Myocyte (in vitro differentiated cells): ENCODE results near the gene HSDL2. TPM values are rescaled to one million over a fixed set of nuclear protein-coding genes. Genes with fewer than 3 reads are reported as not detected.
"Not testable (repeated sequence)": the region's sequence is repeated elsewhere in the genome, so short reads cannot be mapped to it uniquely, and the experiment has no call there.

Experiments
- DNase-seq: peaks from one replicate; pipeline ENCODE4 v3.0.0-alpha.2; 2012; ENCODE audit warnings: low read depth
- total RNA-seq: library from RNA; depleted of rRNA; stranded (reverse); fragments of >200 nt; gene quantifications from 2 replicates; pipeline ENCODE4 v1.2.3, GENCODE V29; 2014

The HSDL2 gene
- total RNA-seq, 1 donor from 2014 or later: 58.5 TPM

DNA sequence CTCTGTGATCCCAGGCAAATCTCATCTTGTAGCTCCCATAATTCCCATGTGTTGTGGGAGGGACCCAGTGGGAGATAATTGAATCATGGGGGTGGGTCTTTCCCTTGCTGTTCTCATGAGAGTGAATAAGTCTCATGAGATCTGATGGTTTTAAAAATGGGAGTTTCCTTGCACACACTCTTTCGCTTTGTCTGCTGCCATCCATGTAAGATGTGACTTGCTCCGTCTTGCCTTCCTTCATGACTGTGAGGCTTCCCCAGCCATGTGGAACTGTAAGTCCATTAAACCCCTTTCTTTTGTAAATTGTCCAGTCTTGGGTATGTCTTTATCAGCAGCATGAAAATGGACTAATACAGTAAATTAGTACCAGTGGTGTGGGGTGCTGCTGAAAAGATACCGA, 14.7 kb upstream of the HSDL2 start:
- DNase-seq: not testable (repeated sequence)

DNA sequence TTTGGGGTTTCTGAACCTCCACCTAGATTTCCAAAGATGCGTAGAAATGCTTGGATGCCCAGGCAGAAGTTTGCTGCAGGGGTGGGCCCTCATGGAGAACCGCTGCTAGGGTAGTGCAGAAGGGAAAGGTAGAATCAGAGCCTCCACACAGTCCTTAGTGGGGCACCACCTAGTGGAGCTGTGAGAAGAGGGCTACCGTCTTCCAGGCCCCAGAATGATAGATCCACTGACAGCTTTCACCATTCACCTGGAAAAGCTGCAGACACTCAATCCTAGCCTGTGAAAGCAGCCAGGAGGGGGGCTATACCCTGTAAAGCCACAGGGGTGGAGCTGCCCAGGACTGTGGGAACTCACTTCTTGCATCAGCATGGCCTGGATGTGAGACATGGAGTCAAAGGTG, 13.3 kb upstream of the HSDL2 start:
- DNase-seq: no peak

DNA sequence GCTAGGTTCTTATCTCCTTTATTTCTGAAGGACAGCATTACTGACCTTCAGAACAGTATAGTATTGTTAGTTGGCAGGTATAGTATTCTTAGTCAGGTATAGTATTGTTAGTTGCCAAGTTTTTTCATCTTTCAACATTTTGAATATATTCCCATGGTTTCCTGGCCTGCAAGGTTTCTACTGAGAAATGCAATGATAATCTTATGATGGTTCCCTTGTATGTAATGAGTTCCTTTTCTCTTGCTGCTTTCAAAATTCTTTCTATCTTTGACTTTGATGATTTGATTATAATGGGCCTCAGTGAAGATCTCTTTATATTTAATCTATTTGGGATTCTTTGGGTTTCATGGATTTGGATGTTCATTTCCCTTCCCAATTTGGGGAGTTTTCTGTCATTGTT, 12.4 kb upstream of the HSDL2 start:
- DNase-seq: no peak

DNA sequence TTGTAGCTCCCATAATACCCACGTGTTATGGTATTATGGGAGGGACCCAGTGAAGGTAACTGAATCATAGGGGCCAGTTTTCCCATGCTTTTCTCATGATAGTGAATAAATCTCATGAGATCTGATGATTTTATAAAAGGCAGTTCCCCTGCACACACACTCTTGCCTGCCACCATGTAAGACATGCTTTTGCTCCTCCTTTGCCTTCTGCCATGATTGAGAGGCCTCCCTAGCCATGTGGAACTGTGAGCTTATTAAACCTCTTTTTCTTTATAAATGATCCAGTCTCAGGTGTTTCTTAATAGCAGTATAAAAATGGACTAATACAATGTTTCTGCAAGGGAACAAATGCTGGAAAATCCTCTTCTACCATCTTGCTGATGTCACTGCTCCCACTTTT, 10.1 kb upstream of the HSDL2 start:
- no peak for DNase-seq

DNA sequence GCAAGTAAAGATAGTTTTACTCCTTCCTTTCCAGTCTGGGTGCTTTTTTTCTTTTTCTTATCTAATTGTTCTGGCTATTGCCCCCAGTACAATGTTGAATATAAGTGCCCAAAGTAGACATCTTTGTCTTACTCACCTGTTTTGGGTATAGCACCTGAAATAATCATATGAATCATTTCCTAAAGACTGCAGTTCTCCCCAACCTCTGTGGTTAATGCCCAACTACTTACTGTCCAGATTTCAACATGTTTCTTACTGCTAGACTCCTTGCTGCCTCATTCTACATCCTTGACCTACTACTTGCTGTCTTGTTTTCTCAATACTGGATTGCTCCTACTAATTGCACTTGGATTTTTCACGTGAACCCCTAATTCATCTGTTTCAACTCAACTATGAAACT, 8.8 kb upstream of the HSDL2 start:
- DNase-seq: no peak

DNA sequence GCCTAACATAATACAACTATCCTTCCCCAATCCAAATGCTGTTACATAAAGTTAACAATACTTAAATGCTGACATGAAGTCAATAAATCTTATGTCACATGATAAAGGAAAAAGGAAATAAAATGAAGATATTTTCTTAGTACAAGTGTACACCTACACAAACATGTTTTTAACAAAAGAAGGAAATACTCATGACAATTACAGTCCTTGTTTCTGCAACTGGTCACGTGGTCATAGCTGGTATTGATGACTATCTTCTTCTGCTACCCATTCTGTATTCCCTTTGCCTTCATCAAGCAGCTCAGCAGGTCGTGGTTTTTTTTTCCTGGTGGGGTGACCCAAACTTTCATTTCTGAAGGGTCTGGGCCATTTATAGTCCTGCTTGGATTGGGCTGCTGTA, 6.2 kb upstream of the HSDL2 start:
- not testable (repeated sequence) for DNase-seq

DNA sequence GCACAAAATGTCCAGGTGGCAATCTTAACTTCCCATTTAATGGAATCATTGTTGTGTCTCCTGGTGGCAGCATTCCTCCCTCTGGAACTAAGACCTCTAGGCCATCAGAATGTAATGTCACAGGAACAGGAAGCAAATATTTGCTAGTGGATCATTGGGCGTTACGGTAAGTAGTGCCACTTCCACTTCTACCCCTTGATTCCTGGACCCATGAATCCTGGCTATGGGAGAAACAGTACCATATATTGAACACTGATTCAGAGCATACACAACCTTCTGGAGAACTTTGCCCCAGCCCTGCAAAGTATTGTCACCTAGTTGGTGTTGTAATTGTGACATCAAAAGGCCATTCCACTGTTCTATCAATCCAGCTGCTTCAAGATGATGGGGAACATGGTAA, 5.7 kb upstream of the HSDL2 start:
- not testable (repeated sequence) for DNase-seq

DNA sequence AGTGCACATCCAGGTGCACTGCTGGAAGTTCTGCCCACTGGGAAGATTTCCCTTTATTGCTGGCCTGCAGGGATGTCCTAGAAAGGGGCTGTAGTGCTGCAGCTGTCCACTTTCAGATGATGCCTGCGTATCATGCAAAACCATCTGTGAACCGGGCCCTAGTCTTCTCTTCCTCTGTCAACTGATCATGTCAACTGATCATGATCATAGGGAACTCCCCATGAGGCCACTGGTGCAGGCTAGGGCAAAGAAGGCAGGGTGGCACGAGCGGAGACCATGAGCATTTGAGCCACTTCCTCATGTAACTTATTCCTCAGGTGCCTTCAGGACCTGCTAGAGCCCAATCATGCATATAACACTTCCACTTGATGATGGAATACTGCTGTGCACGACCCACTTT, 4.5 kb upstream of the HSDL2 start:
- no peak for DNase-seq

DNA sequence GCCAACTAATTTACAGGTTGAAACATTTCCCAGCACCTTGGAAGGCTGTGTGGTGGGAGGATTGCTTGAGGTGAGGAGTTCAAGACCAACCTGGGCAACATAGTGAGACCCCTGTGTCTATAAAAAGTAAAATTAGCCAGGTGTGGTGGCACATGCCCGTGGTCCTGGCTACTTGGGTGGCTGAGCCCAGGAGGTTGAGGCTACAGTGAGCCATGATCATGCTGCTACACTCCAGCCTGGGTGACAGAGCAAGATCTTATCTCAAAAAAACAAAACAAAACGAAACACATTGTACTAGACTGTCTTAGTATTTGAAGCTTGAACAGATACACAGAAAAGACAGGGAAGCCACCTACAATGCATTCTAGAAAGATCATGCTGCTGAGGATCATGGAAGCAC, 2.8 kb upstream of the HSDL2 start:
- no peak for DNase-seq

DNA sequence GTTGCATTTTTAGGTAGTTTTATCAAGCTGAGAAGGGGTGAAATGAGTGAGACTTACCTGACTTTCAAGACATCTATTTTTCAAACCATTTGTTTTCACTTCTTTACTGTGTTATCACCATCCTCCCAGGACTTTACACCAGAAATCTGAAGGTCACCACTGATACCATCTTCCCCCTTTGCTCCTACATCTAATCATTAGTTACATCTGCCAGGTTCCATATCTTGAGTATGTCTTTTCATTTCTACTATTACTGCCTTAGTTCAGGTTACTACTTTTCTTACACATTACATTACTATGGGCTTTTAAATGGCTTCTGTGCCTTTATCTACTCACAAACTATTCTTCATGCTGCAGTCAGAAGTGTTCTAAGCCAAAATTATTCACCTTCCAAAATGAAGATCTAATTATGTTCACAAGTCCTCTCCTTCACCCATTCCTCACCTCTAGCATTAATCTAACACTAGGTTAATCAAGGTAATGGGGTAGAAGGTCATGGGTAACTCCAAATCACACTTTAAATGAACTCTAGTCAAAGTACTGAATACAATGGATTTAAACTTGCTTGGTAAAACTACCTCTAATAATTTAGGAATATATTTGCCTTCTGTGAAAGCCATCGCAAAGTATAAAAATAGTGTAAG, 2.1 kb upstream of the HSDL2 start:
- no peak for DNase-seq

DNA sequence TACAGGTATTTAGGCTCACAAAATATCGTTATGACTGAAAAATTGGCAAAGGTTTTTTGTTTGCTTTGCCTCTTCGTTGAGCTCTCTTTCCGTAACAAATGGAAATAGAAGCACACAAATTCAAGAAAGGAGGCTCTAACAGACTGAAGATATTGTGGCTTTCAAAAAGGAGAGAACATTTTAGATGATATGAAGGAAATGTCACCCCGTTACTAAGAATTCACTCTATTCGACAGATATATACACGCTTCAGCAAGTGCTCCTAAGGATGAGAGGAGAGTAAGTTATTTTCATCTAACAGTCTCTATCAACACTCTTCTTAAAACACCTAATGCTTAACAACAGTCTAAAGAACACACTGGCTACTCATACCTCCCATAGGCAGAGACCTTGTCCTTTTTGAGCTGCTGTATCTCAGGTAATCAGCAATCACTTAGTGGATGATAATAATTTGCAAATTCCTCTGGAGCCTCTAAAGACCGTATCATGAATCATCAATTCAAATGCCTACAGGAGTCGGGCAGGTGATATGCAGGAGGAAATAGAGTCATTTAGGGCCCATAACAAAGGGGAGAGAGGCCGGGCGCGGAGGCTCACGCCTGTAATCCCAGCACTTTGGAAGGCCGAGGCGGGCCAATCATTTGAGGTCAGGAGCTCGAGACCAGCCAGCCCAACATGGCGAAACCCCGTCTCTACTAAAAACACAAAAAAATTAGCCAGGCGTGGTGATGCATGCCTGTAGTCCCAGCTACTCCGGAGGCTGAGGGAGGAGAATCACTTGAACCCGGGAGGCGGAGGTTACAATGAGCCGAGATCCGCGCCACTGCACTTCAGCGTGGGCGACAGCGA, 1.4 kb upstream of the HSDL2 start:
- peak; percentile 9 for DNase-seq

DNA sequence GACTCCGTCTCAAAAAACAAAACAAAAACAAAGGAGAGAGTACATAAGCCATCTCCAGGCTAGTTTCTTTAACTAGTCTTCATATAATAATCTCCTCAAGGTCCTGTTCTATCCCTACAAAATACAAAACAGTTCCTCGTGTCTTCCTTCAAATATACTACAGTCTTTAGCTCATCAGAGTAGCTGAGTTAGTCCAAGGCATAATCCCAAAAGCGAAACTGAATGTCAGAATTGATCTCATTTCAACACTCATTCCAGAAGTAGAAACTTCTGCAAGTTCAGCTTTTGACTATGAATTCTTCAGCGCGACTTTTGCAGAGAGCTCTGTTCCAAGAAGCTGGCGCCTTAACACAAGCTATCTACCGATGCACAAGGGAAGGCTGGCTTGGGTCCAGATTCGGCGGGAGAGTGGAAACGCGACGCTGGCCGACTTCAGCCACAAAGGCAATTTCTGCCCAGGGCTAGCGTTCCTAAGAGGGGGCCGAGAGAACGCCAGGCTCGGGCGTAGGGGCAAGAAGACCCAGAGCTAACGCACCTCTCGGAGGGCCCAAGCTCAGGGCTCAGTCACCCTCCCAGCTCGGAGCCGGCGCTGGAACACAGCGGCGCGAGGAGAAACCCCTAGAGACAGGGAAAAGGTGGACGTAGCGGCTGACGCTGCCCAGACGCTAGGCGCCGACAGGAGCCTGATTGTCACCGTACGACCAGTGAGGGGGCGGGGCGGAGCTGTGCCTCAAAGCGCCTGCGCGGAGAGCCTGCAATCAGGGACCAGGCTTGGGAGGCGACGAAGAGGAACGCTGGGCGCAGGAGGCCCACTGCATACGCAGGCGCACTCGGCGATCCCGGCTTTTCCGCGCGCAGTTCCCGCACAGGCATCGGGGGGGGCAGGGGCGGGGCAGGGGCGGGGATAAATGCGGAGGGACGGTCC, 469 bp upstream of the HSDL2 start:
- DNase-seq: peak; percentile 99

DNA sequence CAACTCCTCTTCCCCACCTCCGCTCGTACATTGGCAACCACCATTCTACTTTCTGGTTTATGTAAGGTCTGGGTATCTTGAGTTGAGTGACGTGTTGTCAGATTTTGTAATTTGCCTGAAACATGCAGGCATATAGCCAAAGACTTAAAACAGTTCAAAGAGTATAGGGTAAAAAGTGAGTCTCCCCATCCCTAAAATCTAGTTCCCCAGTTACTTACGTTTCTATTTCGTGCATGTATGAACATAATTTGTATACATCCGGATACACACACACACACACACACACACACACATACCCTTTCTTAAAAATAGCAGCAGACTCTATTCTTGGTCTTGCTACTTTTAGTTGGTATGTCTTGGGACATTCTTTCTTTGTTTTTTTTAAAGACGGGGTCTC, 915 bp downstream of the HSDL2 start:
- DNase-seq: peak; percentile 18

DNA sequence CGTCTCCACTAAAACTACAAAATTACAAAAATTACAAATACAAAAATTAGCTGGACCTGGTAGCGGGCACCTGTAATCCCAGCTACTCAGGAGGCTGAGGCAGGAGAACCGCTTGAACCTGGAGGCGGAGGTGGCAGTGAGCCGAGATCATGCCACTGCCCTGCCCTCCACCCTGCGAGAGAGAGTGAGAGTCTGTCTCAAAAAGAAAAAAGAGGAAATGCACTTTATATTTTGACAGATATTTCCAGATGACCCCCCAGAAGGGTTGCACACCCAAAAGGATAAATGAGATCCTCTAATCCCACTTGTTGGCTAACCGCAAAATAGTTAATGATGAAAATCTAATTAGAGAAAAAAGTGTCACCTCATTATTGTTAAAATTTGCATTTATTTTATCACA, 2.2 kb downstream of the HSDL2 start:
- DNase-seq: no peak

DNA sequence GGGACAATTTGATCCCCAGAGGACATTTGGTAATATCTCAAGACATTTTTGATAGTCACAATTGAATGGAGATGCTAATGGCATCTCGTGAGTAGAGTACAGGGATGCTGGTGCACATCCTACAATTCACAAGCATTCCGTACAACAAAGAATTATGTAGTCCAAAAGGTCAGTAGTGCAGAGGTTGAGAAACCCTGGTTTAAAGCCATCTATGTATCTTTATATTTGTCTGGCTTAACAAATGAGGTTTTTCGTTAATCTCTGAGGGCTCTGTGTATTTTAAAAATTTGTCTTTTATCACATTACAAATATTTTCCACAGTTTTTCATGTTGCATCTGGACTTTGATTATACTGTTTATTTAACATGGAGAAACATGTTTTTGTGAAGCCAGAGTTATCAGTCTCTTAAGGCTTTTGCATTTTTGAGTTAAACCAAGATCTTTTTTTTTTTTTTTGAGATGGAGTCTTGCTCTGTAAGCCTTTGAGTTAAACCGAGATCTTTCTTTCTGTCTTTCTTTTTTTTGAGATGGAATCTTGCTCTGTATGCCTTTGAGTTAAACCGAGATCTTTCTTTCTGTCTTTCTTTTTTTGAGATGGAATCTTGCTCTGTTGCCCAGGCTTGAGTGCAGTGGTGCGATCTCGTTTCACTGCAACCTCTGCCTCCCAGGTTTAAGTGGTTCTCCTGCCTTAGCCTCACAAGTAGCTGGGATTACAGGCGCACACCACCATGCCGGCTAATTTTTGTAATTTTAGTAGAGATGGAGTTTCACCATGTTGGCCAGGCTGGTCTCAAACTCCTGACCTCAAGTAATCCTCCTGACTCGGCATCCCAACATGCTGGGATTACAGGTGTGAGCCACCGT, 2.8 kb downstream of the HSDL2 start:
- DNase-seq: no peak

DNA sequence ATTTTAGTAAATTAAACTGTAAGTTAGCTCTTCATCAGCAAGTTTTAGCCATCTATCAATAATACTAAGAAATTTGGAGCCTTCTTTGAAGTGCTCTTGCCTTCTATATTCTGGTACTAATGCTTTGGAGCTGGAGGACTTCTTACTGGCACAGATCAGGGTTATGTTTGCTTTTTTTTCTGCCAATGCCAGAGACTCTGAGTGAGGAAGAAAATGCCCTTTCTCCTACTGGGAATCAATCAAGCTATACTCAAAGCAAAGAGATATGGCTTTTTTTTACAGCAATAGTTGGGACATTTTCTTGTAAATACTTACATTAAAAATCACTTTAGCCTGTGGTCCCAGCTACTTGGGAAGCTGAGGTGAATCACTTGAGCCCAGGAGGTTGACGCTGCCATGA, 4.3 kb downstream of the HSDL2 start:
- DNase-seq: no peak

DNA sequence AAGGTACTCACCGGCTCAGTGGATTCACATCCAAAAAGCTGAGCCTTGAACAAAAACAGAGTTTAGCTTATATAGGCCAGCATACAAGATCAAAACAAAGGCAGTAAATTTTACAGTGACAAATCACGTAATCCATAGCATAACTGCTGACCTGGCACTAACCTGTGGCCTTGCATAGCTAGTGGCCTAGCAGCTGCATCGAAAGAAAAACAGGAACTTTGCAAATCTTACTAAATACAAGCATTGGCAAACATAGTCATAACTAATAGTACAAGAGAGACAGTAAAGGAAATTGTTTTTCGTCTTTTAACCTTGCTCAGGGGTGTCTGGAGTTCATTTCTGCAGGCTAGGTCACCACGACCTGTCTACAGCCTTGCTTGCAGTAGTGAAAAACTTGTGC, 4.8 kb downstream of the HSDL2 start:
- no peak for DNase-seq

DNA sequence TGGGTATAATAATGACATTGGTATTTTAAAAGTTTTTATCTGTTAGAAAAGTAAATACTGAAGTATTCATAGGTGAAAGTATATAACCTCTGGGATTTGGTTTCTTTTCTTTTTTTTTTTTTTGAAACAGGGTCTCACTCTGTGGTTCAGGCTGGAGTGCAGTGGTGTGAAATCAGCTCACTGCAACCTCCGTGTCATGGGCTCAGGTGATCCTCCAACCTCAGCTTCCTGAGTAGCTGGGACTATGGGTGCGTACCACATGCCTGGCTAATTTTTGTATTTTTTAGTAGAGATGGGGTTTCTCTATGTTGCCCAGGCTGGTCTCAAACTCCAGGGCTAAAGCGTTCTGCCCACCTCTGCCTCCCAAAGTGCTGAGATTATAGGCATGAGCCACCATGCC, 7.2 kb downstream of the HSDL2 start:
- DNase-seq: no peak

DNA sequence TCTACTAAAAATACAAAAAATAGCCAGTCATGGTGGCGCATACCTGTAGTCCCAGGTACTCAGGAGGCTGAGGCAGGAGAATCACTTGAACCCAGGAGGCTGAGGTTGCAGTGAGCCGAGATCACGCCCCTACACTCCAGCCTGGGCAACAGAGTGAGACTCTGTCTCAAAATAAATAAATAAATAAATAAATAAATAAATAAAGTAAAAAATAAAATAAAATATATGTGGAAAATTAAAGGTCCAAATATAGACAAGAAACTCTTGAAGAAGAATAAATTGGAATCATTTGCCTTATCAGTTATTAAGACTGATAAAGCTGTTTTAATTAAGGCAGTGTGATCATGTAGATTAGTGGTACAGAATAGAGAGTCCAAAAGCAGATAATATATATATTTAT, 10.0 kb downstream of the HSDL2 start:
- not testable (repeated sequence) for DNase-seq

DNA sequence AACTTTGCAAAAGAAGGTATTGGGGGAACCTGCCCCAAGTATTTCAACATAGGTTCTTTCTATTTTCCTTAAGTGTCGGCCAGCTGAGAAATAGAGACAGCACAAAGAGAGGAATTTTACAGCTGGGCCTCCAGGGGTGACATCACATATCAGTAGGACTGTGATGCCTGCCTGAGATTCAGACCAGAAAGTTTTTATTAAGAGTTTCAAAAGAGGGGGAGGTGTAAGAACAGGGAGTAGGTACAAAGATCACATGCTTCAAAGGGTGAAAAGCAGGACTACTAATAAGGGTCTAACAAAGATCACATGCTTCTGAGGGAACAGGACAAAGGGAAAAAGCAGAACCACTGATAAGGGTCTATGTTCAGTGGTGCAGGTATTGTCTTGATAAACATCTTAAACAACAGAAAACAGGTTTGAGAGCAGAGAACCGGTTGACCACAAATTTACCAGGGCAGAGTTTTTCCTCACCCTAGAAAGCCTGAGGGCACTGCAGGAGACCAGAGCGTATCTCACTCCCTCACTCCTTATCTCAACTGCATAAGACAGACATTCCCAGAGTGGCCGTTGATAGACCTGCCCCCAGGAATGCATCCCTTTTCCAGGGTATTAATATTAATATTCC, 12.1 kb downstream of the HSDL2 start:
- DNase-seq: not testable (repeated sequence)
